ENCODE results near the gene AP5B1.
"Not testable (repeated sequence)": the region's sequence is repeated elsewhere in the genome, so short reads cannot be mapped to it uniquely, and the experiment has no call there.

AP5B1 gene

DNA sequence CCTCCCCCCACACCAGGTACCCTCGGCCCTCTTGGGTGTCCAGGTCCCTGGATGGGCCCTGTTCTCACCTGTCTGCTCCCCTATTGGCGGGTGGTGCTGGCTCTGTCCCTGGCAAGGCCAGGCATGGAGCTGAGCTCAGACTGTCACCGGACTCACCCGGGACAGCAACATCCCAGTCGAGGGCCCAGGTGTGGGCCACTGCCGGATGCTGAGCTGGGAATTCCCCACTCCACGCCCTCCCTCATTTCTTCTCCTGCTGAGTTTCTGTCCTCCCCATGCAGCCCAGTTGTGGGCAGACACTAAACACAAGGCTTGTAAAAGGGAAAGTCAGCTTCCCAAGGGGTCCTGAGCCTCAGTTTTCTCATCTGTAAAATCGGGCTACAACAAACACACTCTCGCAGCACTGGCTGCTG is 2.0 kb upstream of the AP5B1 start:
- DNase-seq, result no peak

DNA sequence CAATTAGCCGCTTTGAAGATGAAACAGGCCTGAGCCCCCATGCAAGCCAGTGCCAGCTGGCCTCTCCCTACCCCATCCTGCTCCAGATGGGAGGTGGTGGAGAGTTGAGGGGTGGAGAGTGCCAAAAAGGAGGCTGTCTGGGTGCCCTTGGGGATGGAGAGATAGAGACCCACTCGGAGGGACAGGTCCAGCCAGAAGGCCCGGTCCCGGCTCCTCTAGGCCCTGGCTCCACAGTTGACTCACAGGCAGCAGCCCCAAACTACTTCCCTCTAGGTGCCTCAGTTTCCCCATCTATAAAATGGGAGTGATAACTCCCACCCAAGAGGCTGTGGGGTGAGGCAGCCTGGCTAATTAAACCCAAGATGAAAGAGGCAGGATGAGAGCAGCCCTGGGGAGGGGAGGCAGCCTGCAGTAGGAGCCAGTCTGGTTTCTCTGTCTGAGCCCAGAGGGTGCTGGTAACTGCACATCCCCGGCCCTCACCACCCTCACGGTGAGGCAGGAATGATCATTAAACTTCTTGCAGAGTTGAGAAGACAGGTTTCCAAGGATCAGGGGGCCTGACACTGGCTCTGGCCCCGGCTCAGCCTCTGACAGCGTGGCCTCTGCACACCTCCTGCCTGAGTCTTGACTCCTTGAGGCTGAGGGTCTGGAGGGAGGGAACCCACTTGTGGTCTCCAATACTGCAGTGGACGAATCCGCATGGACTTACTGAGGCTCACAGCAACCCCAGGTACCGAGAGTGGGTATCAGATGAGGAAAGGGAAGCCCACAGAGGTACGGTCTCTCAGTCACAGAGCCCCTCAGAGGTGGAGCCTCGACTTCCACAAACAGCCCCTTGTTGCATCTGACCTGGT is 1.4 kb upstream of the AP5B1 start:
- no peak for DNase-seq

DNA sequence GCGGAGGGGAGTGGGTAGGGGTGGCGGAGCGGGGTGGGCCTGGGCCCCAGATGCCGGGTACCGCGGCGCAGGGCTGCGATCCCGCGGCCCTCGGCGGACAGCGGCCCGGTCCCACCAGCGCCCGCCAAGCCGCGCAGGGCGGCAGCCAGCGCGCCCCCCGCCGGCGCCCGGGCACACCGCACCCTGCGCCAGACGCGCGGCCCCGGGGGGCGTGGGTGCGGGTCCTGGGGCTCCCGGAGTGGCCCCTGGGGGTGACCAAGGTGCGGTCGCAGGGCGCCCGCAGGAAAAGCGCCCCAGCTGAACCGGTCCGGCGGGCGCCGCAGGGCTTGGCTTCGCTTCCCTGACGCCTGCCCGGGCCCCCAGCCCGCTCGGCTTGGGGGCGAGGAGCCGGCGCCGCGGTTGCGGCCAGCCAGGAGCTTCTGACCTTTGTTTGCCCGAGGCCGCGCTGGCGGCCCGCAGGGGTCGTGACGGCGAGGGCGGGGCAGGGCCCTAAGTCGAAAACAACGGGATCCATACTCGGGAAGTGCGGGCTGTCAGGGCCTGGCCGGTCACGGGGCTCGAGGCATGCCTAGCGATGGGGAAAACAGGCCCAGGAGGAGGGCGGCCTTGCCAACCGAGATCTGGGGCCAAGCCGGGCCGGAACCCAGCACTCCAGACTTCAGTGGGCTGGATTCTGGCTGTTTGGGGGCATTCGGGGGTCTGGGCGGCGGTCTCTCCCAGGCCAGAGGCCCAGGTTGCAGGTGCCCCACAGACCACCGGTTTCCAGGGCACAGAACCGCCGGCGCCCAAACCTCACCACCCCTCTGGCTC is 581 bp upstream of the AP5B1 start:
- no peak for DNase-seq

DNA sequence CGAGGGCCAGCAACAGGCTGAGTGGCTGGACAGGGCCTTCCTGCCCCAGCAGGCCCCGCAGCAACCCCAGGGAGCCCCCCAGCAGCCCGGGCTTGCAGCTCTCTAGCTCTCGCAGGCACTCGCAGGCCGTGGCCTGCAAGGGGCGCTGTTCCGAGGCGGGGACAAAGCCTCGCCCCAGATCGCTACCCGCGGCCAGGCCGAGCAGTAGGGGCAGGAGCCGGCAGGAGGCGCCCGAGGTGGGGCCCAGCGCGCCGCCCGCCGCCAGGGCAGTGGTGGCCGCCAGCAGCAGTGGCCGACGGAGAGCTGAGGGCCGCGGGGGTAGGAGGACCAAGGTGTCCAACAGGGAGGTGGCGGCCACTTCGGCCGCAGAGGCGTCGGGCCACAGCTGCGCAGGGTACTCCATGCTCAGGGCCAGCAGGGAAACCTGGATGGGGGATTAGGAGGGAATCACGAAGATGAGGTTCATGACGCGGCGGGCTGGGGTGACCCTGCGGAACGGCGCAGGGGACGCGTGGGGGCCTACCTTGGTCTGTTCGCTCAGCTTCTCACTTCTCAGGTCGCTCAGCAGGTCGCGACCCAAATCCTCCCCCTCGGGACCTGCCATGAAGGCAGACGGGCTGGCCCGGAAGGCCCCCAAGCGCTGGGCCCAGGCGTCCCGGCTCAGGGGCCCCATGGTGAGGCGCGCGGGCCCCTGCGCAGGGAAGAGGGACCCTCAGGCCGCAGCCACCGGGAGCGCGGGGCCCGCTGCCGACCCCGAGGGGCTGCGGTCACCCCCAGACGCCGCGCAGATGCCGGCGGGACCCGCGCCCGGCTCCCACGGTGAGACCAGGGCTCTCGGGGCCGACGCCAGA is 632 bp downstream of the AP5B1 start:
- DNase-seq, result no peak

DNA sequence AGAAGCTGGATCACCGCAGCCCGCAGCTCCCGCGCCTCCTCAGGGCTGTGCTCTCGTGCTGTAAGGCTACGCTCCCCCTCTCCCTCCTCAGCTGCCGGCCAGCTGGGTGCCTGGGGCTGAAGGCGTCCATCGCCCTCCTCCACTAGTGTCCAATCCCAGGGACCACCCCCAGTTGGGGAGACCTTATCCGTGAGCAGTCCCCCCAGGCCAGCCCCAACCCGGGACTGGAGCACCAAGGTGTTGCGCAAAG is 1.2 kb downstream of the AP5B1 start:
- DNase-seq, result no peak

DNA sequence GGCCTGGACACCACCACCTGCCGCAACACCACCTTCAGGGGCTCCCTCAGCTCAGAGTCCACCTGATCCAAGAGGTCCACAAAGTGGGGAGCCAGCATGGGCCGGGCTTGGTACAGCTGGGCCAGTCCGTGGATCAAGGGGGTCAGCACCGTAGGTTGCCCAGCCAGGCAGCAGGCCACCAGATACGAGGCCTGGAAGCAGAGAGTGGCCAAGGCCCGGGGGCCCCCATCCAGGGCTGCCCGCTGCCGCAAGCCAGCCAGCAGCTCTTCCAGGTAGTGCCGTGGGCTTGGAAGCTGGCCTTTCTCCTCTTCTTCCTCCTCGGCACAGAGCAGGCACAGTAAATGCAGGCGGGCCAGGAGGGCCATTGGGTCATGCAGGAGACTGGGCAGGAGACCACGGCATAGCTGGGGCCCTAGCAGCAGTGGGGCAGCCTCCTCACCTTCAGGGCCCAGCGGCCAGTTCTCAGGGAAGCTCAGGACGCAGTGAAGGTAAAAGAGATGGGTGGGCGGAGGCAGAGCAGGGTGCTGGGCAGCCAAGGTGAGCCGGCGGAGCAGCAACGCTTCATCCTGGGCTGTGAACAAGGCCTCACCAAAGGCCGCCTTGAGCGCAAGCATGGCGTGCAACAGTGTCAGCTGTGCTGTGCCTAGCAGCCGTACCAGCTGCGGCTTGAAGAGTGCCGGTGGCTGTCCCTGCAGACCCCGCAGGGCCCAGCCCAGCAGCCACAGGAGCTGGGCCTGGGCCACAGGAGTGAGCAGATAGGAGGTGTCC is 1.7 kb downstream of the AP5B1 start:
- no peak for DNase-seq

DNA sequence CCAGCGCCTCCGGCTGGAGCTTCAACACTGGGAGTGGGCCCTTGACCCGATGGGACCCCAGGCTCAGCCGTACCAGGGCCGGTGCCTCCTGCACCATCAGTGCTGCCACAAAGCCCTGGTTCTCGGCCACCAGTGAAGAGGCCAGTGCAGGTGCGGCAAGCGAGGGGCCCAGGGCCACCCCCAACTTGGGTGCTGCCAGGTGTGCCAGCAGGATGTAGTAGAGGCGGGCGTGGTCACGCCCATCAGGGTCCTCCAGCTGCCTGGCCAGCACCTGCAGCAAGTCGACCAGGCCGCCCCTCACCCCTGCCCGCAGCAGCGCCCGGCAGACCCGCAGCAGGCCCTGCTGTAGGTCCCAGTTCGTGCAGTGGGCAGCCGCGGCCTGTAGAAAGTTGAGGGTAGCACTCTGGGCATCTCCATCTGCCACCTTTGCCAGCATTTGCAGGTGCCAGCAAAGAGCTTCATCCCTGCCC is 2.3 kb downstream of the AP5B1 start:
- no peak for DNase-seq

DNA sequence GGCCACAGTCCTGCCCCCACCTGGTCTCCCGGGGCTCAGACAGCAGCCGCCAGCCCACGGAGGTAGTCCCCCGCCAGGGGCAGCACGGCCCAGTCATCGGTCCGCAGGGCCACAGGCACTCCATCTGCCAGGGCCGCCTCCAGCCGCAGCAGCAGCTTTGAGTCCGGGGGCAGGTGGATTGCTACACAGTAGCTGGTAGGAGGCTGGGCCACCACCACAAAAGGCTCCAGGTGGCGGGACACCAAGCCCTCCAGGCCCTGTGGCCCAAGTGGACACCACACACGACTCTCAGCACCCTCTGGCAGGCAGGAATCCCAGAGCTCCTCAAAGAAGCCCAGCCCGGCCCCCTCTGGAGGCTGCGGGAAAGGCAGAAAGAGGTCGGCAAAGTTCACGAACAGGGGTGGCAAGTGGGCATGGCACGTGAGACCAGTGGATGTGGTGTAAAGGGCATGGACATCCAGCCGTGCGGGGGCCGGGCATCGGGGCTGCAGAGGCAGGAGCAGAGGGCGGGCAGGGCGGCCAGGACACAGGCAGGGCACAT is 2.9 kb downstream of the AP5B1 start:
- DNase-seq, result no peak

DNA sequence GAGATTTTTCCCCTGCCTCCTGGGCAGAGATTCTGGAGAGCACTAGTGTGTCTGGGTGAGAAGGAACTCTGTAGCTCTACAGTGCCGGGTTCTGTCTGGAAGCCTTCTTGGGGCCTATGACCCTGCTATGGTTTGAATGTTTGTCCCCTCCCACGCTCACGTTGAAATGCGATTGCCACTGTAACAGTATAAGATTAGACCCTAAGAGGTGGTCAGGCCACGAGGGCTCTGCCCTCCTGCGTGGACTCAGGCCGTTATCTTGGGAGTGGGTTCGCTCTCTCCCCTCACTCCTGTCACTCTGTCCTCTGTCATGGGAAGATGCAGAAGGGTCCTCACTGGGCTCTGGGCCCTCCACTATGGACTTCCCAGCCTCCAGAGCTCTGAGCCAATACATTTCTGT is 3.5 kb downstream of the AP5B1 start:
- DNase-seq, result no peak

DNA sequence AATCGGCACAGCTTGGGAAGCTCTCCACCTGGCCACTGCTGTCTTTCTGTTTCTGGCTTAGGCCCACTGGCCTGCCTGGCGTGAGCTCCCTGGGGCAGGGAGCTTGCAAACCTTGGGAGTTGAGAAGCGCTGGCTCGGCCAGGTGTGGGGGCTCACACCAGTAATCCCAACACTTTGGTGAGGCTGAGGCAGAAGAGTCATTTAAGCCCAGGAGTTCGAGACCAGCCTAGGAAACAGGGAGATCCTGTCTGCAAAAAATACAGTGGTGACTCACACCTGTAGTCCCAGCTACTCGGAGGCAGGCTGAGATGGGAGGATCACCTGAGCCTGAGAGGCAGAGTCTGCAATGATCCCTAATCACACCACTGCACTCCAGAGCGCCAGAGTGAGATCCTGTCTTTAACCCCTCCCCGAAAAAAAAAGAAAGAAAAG is 4.0 kb downstream of the AP5B1 start:
- DNase-seq, result no peak

DNA sequence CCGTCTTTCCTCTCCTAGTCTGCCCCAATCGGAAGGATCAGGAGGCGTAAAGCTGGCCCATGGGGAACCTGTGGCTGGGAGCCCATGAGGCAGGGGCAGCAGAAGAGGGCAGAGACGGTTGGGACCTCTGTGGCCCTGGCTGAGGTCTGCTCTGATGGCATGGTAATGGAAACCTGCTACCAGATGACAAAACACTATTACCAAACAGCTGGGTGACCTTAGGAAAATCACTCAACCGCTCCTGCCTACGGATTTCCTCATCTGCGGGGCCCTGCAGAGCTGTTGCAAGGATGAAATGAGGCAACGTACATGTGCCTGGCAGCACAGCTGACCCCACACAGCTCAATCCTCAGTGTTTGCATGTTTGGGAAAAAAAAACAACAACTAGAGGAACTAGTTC is 4.6 kb downstream of the AP5B1 start:
- DNase-seq, result no peak

DNA sequence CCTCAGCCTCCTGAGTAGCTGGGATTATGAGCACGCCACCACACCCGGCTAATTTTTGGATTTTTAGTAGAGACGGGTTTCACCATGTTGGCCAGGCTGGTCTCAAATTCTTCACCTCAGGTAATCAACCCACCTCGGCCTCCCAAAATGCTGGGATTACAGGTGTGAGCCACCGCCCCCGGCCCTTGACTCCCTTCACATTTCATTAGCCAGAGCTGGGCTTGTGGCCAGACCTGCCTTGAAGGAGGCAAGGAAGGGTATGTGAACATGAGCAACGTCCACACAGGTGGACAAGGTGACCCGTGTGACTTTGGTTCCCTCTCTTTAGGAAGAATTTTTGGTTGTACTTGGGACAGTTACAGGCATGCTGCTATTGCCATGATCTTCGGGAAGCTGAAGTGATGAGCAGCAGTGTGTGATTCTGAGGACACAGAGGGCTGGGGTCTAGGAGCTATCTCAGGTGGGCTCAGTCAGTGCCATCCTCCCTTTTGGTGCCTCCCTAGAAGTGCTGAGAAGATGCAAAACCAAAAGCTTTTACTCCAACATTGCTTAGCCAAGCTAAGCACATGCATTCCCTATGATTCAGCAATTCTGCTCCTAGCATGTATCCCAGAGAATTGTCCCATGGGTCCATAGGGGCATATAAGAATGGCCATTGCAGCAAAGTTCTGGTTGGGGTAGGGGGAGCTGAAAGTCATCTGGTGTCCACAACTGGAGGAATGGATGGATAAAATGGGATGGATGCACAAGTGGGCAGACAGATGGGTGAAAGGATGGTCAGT is 6.1 kb downstream of the AP5B1 start:
- no peak for DNase-seq

DNA sequence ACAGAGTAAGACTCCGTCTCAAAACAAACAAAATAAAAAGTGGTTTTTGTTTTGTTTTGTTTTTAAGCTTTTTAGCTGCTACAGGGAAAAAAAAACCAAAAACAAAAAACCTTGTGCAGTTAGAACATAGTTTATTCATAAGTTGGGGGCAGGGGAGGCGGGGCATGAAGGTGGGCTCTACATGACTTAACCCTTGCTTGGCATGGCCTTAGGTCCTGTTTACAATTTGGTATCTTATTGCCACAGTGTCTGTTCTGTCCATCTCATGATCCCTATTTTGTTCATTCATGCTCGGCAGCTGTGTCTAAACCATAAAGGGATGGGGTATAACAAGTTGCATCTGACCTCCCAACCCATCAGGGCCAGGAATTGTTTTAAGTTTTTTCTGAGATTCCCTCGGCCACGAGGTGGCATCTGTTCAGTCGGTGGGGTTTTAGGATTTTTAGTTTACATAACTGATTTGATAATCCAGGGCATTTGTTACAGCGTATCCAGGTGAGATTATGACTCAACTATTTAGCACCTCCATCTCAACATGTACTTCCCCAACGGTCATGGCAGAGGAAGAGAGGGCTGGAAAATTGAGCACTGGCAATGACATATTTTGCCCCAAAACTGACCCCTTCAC is 6.9 kb downstream of the AP5B1 start:
- DNase-seq, result no peak

DNA sequence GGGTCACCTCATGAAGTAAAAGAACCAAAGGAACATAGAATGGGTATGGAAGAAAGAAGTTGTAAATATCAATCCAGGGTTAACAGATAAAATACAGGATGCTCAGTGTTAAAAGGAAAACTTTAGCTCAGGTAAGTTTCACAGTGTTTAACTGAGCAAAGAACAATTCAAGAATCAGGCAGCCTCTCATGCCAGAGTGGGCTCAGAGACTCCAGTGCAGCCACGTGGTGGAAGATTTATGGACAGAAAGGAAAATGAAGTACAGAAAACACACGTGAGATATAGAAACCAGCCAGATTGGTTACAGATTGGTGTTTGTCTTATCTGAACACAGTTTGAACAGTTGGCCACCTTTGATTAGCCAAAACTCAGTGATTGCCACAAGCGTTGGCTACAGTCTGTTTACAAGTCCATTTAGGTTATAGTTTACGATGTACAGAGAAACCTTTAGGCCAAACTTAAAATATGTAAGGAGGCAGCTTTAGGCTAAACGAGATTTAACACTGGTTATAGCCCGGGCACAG is 9.1 kb downstream of the AP5B1 start:
- DNase-seq, result no peak

DNA sequence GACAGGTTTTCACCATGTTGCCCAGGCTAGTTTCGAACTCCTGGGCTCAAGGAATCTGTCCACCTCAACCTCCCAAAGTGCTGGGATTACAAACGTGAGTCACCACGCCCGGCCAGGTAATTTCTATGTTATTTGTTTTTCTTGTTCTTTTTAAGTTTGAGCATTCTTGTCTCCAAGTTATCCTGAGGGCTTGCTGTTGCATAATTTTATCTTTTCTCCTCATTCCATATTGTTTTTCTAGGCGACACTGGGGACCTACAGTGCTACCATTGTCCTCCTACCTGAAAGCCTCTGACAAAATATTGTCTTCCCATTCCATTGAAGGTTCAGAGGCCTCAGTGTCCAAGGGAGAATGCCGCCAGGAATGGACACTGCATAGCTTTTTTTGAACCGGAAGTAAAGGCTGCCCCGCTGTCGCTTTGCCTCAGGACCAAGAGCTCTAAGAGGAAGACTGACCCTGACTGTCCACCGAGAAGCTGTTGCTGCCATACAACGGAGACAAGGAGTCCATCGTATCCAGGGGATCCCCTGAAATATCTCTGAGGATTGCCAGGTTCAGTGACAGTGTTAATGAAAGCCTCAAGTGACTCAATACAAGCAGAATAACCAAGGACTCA is 9.7 kb downstream of the AP5B1 start:
- DNase-seq, result no peak

DNA sequence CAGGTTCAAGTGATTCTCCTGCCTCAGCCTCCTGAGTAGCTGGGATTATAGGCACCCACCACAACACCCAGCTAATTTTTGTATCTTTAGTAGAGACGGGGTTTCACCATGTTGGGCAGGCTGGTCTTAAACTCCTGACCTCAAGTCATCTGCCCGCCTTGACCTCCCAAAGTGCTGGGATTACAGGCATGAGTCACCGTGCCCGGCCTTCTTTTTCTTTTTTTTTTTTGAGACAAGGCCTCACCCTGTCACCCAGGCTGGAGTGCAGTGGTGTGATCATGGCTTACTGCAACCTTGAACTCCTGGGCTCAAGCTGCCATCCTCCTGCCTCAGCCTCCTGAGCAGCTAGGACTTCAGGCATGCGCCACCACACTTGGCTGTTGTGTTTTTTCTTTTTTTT is 13.0 kb downstream of the AP5B1 start:
- DNase-seq, result not testable (repeated sequence)

DNA sequence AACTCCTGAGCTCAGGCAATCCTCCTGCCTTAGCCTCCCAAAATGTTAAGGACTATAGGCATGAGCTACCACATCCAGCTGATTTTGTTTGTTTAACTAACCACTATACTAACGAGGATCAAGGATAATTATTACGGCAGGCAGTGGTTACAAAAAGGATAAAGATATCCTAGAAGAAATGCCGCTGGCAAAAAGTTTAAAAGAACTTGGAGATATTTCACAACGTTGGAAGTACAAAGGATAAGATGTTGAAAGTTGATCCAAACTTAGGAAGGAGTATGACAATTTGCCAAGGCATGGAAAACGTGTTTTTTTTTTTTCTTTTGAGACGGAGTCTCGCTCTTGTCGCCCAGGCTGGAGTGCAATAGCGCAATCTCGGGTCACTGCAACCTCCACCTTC is 13.4 kb downstream of the AP5B1 start:
- DNase-seq, result no peak

DNA sequence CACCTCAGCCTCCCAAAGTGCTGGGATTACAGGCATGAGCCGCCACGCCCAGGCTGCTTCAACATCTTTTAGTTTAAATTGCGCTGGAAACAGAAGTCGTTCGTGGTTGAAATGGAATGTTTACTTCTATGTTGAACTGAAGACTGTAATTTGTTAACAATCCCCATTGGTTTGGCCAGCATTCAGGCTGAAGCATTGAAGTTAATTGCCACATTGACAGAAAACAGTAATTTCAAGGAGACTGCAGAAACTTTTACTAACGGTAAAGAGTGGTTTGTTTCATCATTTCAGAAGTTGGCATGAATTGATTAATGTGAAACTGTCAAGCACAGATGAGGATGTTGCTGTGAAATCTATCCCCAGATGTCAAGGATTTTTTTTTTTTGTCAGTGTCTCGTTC is 14.2 kb downstream of the AP5B1 start:
- DNase-seq, result no peak

DNA sequence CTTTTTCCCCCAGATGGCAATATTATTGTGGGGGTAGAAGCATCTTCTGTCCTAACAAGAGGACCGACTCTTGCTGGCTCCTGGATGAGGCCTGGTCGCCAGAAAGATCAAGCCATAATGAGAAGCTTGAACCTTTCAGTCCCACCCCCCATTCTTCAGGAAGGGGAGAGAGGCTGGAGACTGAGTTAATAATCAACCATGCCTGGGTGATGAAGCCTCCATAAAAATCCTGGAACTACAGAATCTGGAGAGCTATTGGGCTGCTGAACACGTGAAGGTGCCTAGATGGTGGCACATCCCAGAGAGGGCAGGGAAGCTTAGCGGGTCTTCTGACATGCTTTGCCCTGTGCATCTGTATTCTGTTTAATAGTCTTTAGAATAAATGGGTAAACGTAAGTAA is 16.3 kb downstream of the AP5B1 start:
- DNase-seq, result no peak

DNA sequence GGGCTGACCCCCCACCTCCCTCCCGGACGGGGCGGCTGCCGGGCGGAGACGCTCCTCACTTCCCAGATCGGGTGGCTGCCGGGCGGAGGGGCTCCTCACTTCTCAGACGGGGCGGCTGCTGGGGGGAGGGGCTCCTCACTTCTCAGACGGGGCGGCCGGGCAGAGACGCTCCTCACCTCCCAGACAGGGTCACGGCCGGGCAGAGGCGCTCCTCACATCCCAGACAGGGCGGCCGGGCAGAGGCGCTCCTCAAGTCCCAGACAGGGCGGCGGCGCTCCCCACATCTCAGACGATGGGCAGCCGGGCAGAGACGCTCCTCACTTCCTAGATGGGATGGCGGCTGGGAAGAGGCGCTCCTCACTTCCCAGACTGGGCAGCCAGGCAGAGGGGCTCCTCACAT is 18.0 kb downstream of the AP5B1 start:
- DNase-seq, result not testable (repeated sequence)

Data from NCI-H1436 treated with DMSO at 0.1 percent for 48 hours (cell line).